H9 (cell line): ENCODE results near the gene PCMT1. TPM values are rescaled to one million over a fixed set of nuclear protein-coding genes. Genes with fewer than 3 reads are reported as not detected.

Experiments used
- DNase-seq: peaks from one replicate; pipeline ENCODE4 v3.0.0-alpha.2; 2017
- H2AFZ ChIP-seq: one replicate; pipeline ENCODE4 v1.6.1; 2013; ENCODE audit warnings: mild to moderate bottlenecking, low read length, control low read depth, moderate library complexity
- H2AK5ac ChIP-seq: 2 replicates; pipeline ENCODE4 v1.6.1; 2013; ENCODE audit warnings: low read length, control low read depth, mixed read lengths; ENCODE audit not compliant: insufficient read length
- H2BK120ac ChIP-seq: one replicate; pipeline ENCODE4 v1.6.1; 2013; ENCODE audit warnings: low read depth, mild to moderate bottlenecking, low read length, control low read depth, inconsistent platforms; ENCODE audit not compliant: poor library complexity, severe bottlenecking
- H2BK12ac ChIP-seq: 2 replicates; pipeline ENCODE4 v1.6.1; 2013; ENCODE audit warnings: low read length, control low read depth, mixed read lengths, low read depth; ENCODE audit not compliant: insufficient read length
- H2BK15ac ChIP-seq: 2 replicates; pipeline ENCODE4 v1.6.1; 2013; ENCODE audit warnings: low read depth, low read length, control low read depth
- H2BK20ac ChIP-seq: one replicate; pipeline ENCODE4 v1.6.1; 2013; ENCODE audit warnings: low read depth, mild to moderate bottlenecking, low read length, control low read depth, inconsistent platforms; ENCODE audit not compliant: poor library complexity, severe bottlenecking
- H2BK5ac ChIP-seq: 2 replicates; pipeline ENCODE4 v1.6.1; 2013; ENCODE audit warnings: low read length, control low read depth, mixed read lengths; ENCODE audit not compliant: insufficient read length
- H3K14ac ChIP-seq: 2 replicates; pipeline ENCODE4 v1.6.1; 2013; ENCODE audit warnings: low read length, control low read depth; ENCODE audit not compliant: insufficient read depth
- H3K18ac ChIP-seq: 2 replicates; pipeline ENCODE4 v1.6.1; 2013; ENCODE audit warnings: low read depth, mild to moderate bottlenecking, mixed read lengths, low read length, control low read depth; ENCODE audit not compliant: insufficient read length
- H3K23ac ChIP-seq: 2 replicates; pipeline ENCODE4 v1.6.1; 2013; ENCODE audit warnings: low read length, control low read depth, mixed read lengths, low read depth; ENCODE audit not compliant: insufficient read length
- H3K23me2 ChIP-seq: 2 replicates; pipeline ENCODE4 v1.6.1; 2013; ENCODE audit warnings: low read depth, mild to moderate bottlenecking, mixed read lengths, low read length, control low read depth; ENCODE audit not compliant: insufficient read length, poor library complexity, severe bottlenecking
- H3K27ac ChIP-seq: 2 replicates; pipeline ENCODE4 v1.5.1; 2013; ENCODE audit warnings: low read length, control low read depth, mixed read lengths, low read depth; ENCODE audit not compliant: insufficient read length
- H3K27me3 ChIP-seq: 2 replicates; pipeline ENCODE4 v1.6.1; 2013; ENCODE audit warnings: low read length, control low read depth, inconsistent platforms; ENCODE audit not compliant: insufficient read depth
- H3K4ac ChIP-seq: 2 replicates; pipeline ENCODE4 v1.6.1; 2013; ENCODE audit warnings: low read depth, mild to moderate bottlenecking, control low read depth, inconsistent platforms, low read length, moderate library complexity
- H3K4me1 ChIP-seq: 2 replicates; pipeline ENCODE4 v1.6.1; 2013; ENCODE audit warnings: low read length, control low read depth, inconsistent platforms; ENCODE audit not compliant: insufficient read depth
- H3K4me2 ChIP-seq: 2 replicates; pipeline ENCODE4 v1.6.1; 2013; ENCODE audit warnings: low read length, control low read depth, mixed read lengths; ENCODE audit not compliant: insufficient read length, insufficient read depth
- H3K56ac ChIP-seq: 2 replicates; pipeline ENCODE4 v1.6.1; 2013; ENCODE audit warnings: low read depth, mild to moderate bottlenecking, mixed read lengths, low read length, control low read depth; ENCODE audit not compliant: insufficient read length
- H3K79me1 ChIP-seq: 2 replicates; pipeline ENCODE4 v1.6.1; 2013; ENCODE audit warnings: low read depth, mild to moderate bottlenecking, moderate library complexity, low read length, control low read depth, inconsistent platforms; ENCODE audit not compliant: insufficient read depth, poor library complexity, severe bottlenecking
- H3K79me2 ChIP-seq: 2 replicates; pipeline ENCODE4 v1.6.1; 2013; ENCODE audit warnings: low read length, control low read depth, inconsistent platforms; ENCODE audit not compliant: insufficient read depth
- H3K9ac ChIP-seq: 2 replicates; pipeline ENCODE4 v1.6.1; 2013; ENCODE audit warnings: low read length, control low read depth, mixed read lengths; ENCODE audit not compliant: insufficient read length; ENCODE audit errors: extremely low read depth
- H3K9me3 ChIP-seq: one replicate; pipeline ENCODE4 v1.6.1; 2013; ENCODE audit warnings: low read depth, low read length, inconsistent platforms; ENCODE audit not compliant: control insufficient read depth
- H3T11ph ChIP-seq: one replicate; pipeline ENCODE4 v1.6.1; 2013; ENCODE audit warnings: mild to moderate bottlenecking, low read length, control low read depth, inconsistent platforms
- H4K20me1 ChIP-seq: one replicate; pipeline ENCODE4 v1.6.1; 2013; ENCODE audit not compliant: control insufficient read depth, insufficient read length, insufficient read depth
- H4K5ac ChIP-seq: 2 replicates; pipeline ENCODE4 v1.6.1; 2013; ENCODE audit warnings: low read depth, mild to moderate bottlenecking, mixed read lengths, low read length, control low read depth; ENCODE audit not compliant: insufficient read length
- H4K8ac ChIP-seq: replicated peaks from 2 replicates; pipeline ENCODE4 v1.6.1; 2013; ENCODE audit warnings: low read length, control low read depth, mixed read lengths, low read depth; ENCODE audit not compliant: insufficient read length
- H4K91ac ChIP-seq: 2 replicates; pipeline ENCODE4 v1.6.1; 2013; ENCODE audit warnings: low read depth, mild to moderate bottlenecking, moderate library complexity, mixed read lengths, low read length, control low read depth; ENCODE audit not compliant: insufficient read length
- H3K27ac Mint-ChIP-seq, 3 experiments: 2 replicates in 2 of 3; 3 replicates in 1 of 3; pipeline ENCODE4 v1.8.0; 2020 to 2021; ENCODE audit warnings: mixed read lengths in 3 of 3, mild to moderate bottlenecking in 1 of 3, moderate library complexity in 1 of 3
- H3K27me3 Mint-ChIP-seq: 2 replicates; pipeline ENCODE4 v1.8.0; 2021; ENCODE audit warnings: low read depth, mild to moderate bottlenecking, moderate library complexity, mixed read lengths
- H3K36me3 Mint-ChIP-seq, 3 experiments: 2 replicates in 2 of 3; 3 replicates in 1 of 3; pipeline ENCODE4 v1.8.0; 2020 to 2021; ENCODE audit warnings: low read depth in 3 of 3, mixed read lengths in 3 of 3; ENCODE audit not compliant: insufficient read depth in 1 of 3
- H3K4me1 Mint-ChIP-seq, 2 experiments: 2 replicates each; pipeline ENCODE4 v1.8.0; 2020; ENCODE audit warnings: mixed read lengths in 2 of 2
- H3K4me3 Mint-ChIP-seq, 2 experiments: 2 replicates in 1 of 2; 3 replicates in 1 of 2; pipeline ENCODE4 v1.8.0; 2020 to 2021; ENCODE audit warnings: mild to moderate bottlenecking in 2 of 2, mixed read lengths in 2 of 2, moderate library complexity in 1 of 2
- H3K9me3 Mint-ChIP-seq, 2 experiments: 2 replicates in 1 of 2; 3 replicates in 1 of 2; pipeline ENCODE4 v1.8.0; 2020; ENCODE audit warnings: mild to moderate bottlenecking in 2 of 2, mixed read lengths in 2 of 2, moderate library complexity in 1 of 2
- CTCF ChIP-seq: fragments of 200-600 bp; sonication (generic); conservative IDR thresholded peaks from 3 replicates; pipeline ENCODE4 v1.8.0; 2021; ENCODE audit warnings: antibody characterized with exemption, mild to moderate bottlenecking
- WGBS: extraction: QIAGEN DNeasy Blood & Tissue Kit; methylation state at CpG from one replicate; pipeline ENCODE4 v1.1.7; 2013; ENCODE audit warnings: missing lambda C conversion rate, low lambda C conversion rate, mixed read lengths; ENCODE audit not compliant: insufficient read length; ENCODE audit errors: extremely low coverage; 5-methylcytosine and 5-hydroxymethylcytosine counted together
- total RNA-seq: library from RNA; stranded (reverse); gene quantifications from 2 replicates; pipeline ENCODE4 v1.2.1, GENCODE V29; 2021

Gene PCMT1
- total RNA-seq, 1 experiment from 2014 or later = 98.3 TPM

GRCh38 chr6:149725785-149726184, 23.8 kb upstream of the PCMT1 start:
- Histone ChIP-seq H2BK20ac (no peak overlapping the region), H4K5ac (no peak overlapping the region), H3K79me1 (no peaks in the 10 kb centered on the region), H3K23ac (no peak overlapping the region), H3K27ac (no peak overlapping the region), H3T11ph (no peak overlapping the region), H3K56ac (no peak overlapping the region), H4K91ac (no peak overlapping the region), H2AK5ac (no peak overlapping the region), H2AFZ (no peak overlapping the region), H3K4ac (no peak overlapping the region), H3K9me3 (no peaks in the 10 kb centered on the region), H2BK120ac (no peak overlapping the region), H3K9ac (no peak overlapping the region), H4K20me1 (no peaks in the 10 kb centered on the region), H3K4me1 (no peaks in the 10 kb centered on the region), H3K18ac (no peak overlapping the region), H3K79me2 (no peaks in the 10 kb centered on the region), H2BK12ac (no peak overlapping the region), H4K8ac (no peak overlapping the region), H2BK15ac (no peak overlapping the region), H2BK5ac (no peak overlapping the region), H3K23me2 (no peaks in the 10 kb centered on the region), H3K14ac (no peak overlapping the region), H3K27me3 (no peaks in the 10 kb centered on the region), H3K4me2 (no peak overlapping the region)
- WGBS = no CpG with 5 or more reads among the region's 3 CpGs
- no peaks in the 10 kb centered on the region for H3K27me3 Mint-ChIP-seq
- TF ChIP-seq CTCF = no peak
- H3K36me3 Mint-ChIP-seq = peaks cover 8 to 61% (median 42%) of the 10 kb centered on the region in 3 experiments; a peak in 6 of 7 replicates
- H3K9me3 Mint-ChIP-seq = no peaks in the 10 kb centered on the region
- H3K27ac Mint-ChIP-seq = no peak overlapping the region
- H3K4me3 Mint-ChIP-seq = no peak overlapping the region
- no peaks in the 10 kb centered on the region for H3K4me1 Mint-ChIP-seq
- no peak for DNase-seq
